Measurements from ENCODE around the gene HERPUD2. TPM values are rescaled to one million over a fixed set of nuclear protein-coding genes. Genes with fewer than 3 reads are reported as not detected.

Gene HERPUD2
- total RNA-seq, 1 donor from 2014 or later: 24.6 TPM

DNA sequence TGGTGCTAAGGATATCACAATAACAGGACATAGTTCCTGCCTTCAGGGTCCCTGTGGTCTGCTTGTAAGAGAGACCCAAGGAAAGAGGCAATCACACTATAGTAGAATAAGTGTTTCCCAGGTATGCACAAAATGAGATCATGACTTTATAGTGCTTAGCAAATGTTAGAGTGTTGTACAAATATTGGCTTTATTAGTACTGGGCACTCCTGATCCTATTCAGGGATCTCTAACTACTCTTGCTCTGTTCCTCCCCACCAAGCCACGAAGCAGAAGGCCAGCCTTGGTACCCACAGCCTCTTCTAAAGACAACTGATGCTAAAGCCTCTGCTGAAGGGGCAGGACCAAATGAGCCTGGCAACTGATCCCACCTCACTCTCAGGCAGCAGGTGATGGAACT, 75.1 kb downstream of the HERPUD2 start:
- no peak for DNase-seq (ENCODE audit: low read depth)
- H3K4me3 ChIP-seq (ENCODE audit: low read depth, low read length): no peak overlapping the region
- TF ChIP-seq CTCF (conservative IDR thresholded peaks at IDR 0.05; ENCODE audit: low read depth, low read length): no peak

DNA sequence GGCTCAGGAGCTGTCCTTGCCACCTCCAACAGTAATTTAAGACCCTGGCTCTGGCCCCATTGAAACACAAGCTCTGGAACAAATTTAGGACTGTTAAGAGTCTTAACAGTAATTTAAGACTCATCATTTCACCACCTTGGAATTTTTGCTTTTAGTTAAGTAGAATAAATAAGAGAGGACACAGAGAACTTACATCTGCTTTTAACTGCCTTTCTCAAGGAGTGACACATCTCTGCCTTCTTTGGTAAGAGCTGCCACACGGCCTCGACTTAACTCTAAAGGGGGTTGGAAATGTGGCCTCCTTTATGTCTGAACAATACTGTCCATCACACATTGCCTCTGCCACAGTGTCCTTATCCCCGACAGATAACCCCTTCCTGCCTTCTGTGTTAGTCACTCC, 77.9 kb downstream of the HERPUD2 start:
- no peak for TF ChIP-seq CTCF (conservative IDR thresholded peaks at IDR 0.05; ENCODE audit: low read depth, low read length)
- DNase-seq (ENCODE audit: low read depth): no peak
- H3K4me3 ChIP-seq (ENCODE audit: low read depth, low read length): no peak overlapping the region

GRCh38 chr7:35613150-35613549, 81.8 kb downstream of the HERPUD2 start:
- TF ChIP-seq CTCF (conservative IDR thresholded peaks at IDR 0.05; ENCODE audit: low read depth, low read length): no peak
- no peak for DNase-seq (ENCODE audit: low read depth)

GRCh38 chr7:35605760-35606159, 89.2 kb downstream of the HERPUD2 start:
- no peak for TF ChIP-seq CTCF (conservative IDR thresholded peaks at IDR 0.05; ENCODE audit: low read depth, low read length)
- H3K4me3 ChIP-seq (ENCODE audit: low read depth, low read length): no peak overlapping the region
- peak; percentile 23 for DNase-seq (ENCODE audit: low read depth)

More at GRCh38 chr7:35613150-35613549, 81.8 kb downstream of the HERPUD2 start:
- no peak overlapping the region for H3K4me3 ChIP-seq (ENCODE audit: low read depth, low read length)

- no peak overlapping the region for H3K4me3 ChIP-seq (ENCODE audit: low read depth, low read length)
- DNase-seq (ENCODE audit: low read depth): no peak
- no peak for TF ChIP-seq CTCF (conservative IDR thresholded peaks at IDR 0.05; ENCODE audit: low read depth, low read length)
Measured at GRCh38 chr7:35604595-35604994, 90.3 kb downstream of the HERPUD2 start.

DNA sequence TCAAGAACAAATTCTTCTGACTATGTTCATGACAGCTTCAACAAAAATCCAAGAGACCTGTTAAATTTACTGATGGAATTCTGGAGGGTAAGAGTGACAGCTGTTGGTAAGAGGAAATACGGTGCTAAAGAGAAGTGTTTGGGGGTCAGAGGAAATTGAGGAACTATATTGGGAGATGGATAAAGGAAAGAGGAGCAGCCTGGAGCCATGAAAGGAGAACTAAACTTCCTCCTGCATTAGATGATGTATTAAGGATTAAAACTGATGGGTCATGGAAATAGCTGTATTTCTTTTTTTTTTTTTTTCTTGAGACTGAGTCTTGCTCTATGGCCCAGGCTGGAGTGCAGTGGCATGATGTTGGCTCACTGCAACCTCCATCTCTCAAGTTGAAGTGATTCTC, 95.3 kb downstream of the HERPUD2 start:
- no peak for DNase-seq (ENCODE audit: low read depth)
- no peak for TF ChIP-seq CTCF (conservative IDR thresholded peaks at IDR 0.05; ENCODE audit: low read depth, low read length)
- no peak overlapping the region for H3K4me3 ChIP-seq (ENCODE audit: low read depth, low read length)

- TF ChIP-seq CTCF (conservative IDR thresholded peaks at IDR 0.05; ENCODE audit: low read depth, low read length): no peak
- DNase-seq (ENCODE audit: low read depth): no peak
- no peak overlapping the region for H3K4me3 ChIP-seq (ENCODE audit: low read depth, low read length)
Measured at GRCh38 chr7:35599061-35599460, 95.9 kb downstream of the HERPUD2 start.
